DND-41 (cell line): Measurements from ENCODE around the gene LCN2.

Source experiments
- ATAC-seq: fragments of 200-7000 bp; cut with Tn5 transposase; 3 replicates; pipeline ENCODE4 v1.9.1; 2021; ENCODE audit warnings: low read depth; ENCODE audit not compliant: insufficient read depth
- DNase-seq: peaks from one replicate; pipeline ENCODE4 v3.0.0-alpha.2; 2020
- H2AFZ ChIP-seq: 2 replicates; pipeline ENCODE4 v1.6.0; 2012; ENCODE audit warnings: low read depth, low read length
- H3K27ac ChIP-seq: 2 replicates; pipeline ENCODE4 v1.5.1; 2012; ENCODE audit warnings: low read length, inconsistent platforms
- H3K27me3 ChIP-seq: fragments of 200-600 bp; sonication (generic); 2 replicates; pipeline ENCODE4 v1.6.0; 2012; ENCODE audit warnings: low read length, mild to moderate bottlenecking, inconsistent platforms; ENCODE audit not compliant: insufficient read depth, poor library complexity
- H3K36me3 ChIP-seq: 2 replicates; pipeline ENCODE4 v1.5.1; 2012; ENCODE audit warnings: low read length, inconsistent platforms; ENCODE audit not compliant: insufficient read depth
- H3K4me1 ChIP-seq: 2 replicates; pipeline ENCODE4 v1.5.1; 2012; ENCODE audit warnings: mild to moderate bottlenecking, low read length; ENCODE audit not compliant: insufficient read depth
- H3K4me2 ChIP-seq: 2 replicates; pipeline ENCODE4 v1.6.0; 2012; ENCODE audit warnings: mild to moderate bottlenecking, moderate library complexity, low read length, inconsistent platforms; ENCODE audit not compliant: insufficient read depth
- H3K4me3 ChIP-seq, 2 experiments: fragments of 200-600 bp in 1 of 2; shearing (Covaris generic) in 1 of 2; 2 replicates each; pipeline ENCODE4 v1.5.1; 2012 to 2016; ENCODE audit warnings: inconsistent platforms in 2 of 2, low read length in 2 of 2, mild to moderate bottlenecking in 2 of 2, low read depth in 1 of 2, moderate library complexity in 1 of 2
- H3K79me2 ChIP-seq: 2 replicates; pipeline ENCODE4 v1.6.0; 2012; ENCODE audit warnings: low read length, inconsistent platforms; ENCODE audit not compliant: insufficient read depth
- H3K9ac ChIP-seq: 2 replicates; pipeline ENCODE4 v1.6.0; 2012; ENCODE audit warnings: low read depth, mild to moderate bottlenecking, inconsistent platforms, low read length, moderate library complexity
- H3K9me3 ChIP-seq: 2 replicates; pipeline ENCODE4 v1.5.1; 2012; ENCODE audit warnings: low read length, moderate library complexity, mild to moderate bottlenecking, inconsistent platforms; ENCODE audit not compliant: insufficient read depth, severe bottlenecking
- H4K20me1 ChIP-seq: 2 replicates; pipeline ENCODE4 v1.6.0; 2012; ENCODE audit warnings: low read length; ENCODE audit not compliant: insufficient read depth
- EZH2 ChIP-seq: IDR thresholded peaks from 3 replicates; pipeline ENCODE4 v1.6.1; 2012; ENCODE audit warnings: borderline replicate concordance, low read depth, mild to moderate bottlenecking, moderate library complexity, low read length, inconsistent platforms; ENCODE audit not compliant: severe bottlenecking
- TF ChIP-seq, protein P1 (sequence below): IDR thresholded peaks from 2 replicates; pipeline ENCODE4 v1.5.1; 2012; ENCODE audit warnings: borderline replicate concordance, low read length, moderate library complexity, mild to moderate bottlenecking; ENCODE audit not compliant: poor library complexity, severe bottlenecking; ENCODE audit errors: extremely low read depth

Gene LCN2

GRCh38 chr9:128163027-128163515 is 13.8 kb downstream of the LCN2 start:
- Histone ChIP-seq H3K27me3 (no peaks in the 10 kb centered on the region), H2AFZ (no peak overlapping the region), H3K9me3 (no peaks in the 10 kb centered on the region), H3K4me2 (no peak overlapping the region), H3K27ac (no peak overlapping the region), H3K36me3 (peaks cover 53% of the 10 kb centered on the region), H4K20me1 (peaks cover 17% of the 10 kb centered on the region; the same call in 1 of the 2 replicates), H3K4me3 (no peak overlapping the region), H3K79me2 (peaks cover 7% of the 10 kb centered on the region), H3K4me1 (peaks cover 25% of the 10 kb centered on the region), H3K9ac (no peak overlapping the region)
- no peak for TF ChIP-seq EZH2
- TF ChIP-seq, protein P1, sequence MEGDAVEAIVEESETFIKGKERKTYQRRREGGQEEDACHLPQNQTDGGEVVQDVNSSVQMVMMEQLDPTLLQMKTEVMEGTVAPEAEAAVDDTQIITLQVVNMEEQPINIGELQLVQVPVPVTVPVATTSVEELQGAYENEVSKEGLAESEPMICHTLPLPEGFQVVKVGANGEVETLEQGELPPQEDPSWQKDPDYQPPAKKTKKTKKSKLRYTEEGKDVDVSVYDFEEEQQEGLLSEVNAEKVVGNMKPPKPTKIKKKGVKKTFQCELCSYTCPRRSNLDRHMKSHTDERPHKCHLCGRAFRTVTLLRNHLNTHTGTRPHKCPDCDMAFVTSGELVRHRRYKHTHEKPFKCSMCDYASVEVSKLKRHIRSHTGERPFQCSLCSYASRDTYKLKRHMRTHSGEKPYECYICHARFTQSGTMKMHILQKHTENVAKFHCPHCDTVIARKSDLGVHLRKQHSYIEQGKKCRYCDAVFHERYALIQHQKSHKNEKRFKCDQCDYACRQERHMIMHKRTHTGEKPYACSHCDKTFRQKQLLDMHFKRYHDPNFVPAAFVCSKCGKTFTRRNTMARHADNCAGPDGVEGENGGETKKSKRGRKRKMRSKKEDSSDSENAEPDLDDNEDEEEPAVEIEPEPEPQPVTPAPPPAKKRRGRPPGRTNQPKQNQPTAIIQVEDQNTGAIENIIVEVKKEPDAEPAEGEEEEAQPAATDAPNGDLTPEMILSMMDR, result no peak
- ATAC-seq (no peak), DNase-seq (no peak)

DNA sequence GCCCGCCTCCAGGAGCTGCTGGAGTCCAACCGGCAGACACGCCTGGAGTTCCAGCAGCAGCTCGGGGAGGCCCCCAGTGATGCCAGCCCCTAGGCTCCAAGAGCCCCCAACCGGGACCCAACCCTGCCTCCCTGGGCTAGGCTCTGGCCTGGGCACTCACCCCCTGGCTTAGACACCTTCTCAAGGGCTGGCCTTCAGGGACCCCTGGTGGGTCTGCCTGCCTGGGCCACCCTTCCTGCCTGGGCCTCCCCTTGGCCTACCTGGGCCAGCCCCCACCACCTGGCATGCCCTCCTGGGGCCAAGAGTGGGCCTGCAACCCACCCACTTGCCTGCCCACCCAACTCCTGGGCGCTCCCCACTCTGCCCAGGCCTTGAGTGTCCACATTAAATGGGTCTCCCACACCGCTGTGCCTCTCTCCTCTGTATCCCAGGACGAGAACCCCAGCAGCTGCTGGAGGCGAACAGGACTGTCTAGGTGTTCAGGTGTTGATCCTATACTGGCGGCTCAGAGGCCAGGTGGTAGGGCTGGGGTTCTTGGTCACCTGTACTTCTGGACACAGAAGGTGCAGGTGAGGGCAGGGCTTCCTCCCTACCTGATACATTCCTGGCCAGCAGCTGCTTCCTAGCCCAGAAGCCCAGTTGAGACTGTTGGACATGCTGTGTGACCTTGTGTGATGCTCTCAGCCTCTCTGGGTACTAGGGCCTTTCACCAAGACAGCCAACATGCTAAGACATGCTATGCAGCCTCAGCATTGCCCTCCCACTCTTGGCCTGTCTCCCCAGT is 14.5 kb downstream of the LCN2 start:
- peaks cover 58% of the 10 kb centered on the region for H3K36me3 ChIP-seq
- no peak overlapping the region for H3K4me3 ChIP-seq
- ATAC-seq (no peak), DNase-seq (no peak)
- H2AFZ ChIP-seq, result no peak overlapping the region
- H3K9me3 ChIP-seq, result no peaks in the 10 kb centered on the region
- TF ChIP-seq EZH2, result no peak
- TF ChIP-seq, protein P1, result no peak
- no peak overlapping the region for H3K4me2 ChIP-seq
- no peak overlapping the region for H3K27ac ChIP-seq
- H4K20me1 ChIP-seq, result peaks cover 17% of the 10 kb centered on the region; the same call in 1 of the 2 replicates
- no peak overlapping the region for H3K9ac ChIP-seq
- H3K27me3 ChIP-seq, result no peaks in the 10 kb centered on the region
- peaks cover 25% of the 10 kb centered on the region for H3K4me1 ChIP-seq
- peaks cover 7% of the 10 kb centered on the region for H3K79me2 ChIP-seq

DNA sequence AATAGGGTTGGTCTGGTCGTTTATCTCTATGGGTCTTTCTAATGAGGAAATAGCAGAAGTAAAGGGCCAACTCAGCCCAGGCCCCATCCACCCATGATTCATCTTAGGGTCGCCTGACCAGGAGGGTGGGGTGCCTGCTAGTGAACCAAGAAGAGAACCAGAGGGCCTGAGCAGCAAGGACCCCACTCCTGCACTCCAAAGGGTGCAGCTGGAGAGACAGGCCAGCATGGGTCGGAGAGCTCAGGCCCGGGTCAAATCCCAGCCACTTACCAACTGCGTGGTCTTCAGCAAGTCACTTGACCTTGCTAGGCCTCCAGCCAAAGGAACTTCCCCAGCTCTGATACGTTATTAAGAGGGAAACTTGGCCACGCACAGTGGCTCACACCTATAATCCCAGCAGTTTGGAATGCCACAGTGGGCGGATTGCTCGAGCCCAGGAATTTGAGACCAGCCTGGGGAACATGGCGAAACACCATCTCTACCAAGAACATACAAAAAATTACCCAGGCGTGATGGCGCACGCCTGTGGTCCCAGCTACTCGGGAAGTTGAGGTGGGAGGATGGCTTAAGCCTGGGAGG is 15.1 kb downstream of the LCN2 start:
- ATAC-seq, result no peak

More for the DNA sequence above, 15.1 kb downstream of the LCN2 start:
- DNase-seq, result no peak
- H4K20me1 ChIP-seq, result peaks cover 17% of the 10 kb centered on the region; the same call in 1 of the 2 replicates
- H3K9me3 ChIP-seq, result no peaks in the 10 kb centered on the region
- no peak overlapping the region for H3K9ac ChIP-seq
- peaks cover 23% of the 10 kb centered on the region for H3K4me1 ChIP-seq
- H3K4me2 ChIP-seq, result no peak overlapping the region
- no peaks in the 10 kb centered on the region for H3K27me3 ChIP-seq
- H3K79me2 ChIP-seq, result peaks cover 7% of the 10 kb centered on the region
- H2AFZ ChIP-seq, result no peak overlapping the region
- no peak for TF ChIP-seq EZH2
- TF ChIP-seq, protein P1, result no peak
- H3K36me3 ChIP-seq, result peaks cover 65% of the 10 kb centered on the region
- no peak overlapping the region for H3K27ac ChIP-seq
- H3K4me3 ChIP-seq, result no peak overlapping the region
